Measurements from ENCODE around the gene HCFC1. TPM values are rescaled to one million over a fixed set of nuclear protein-coding genes. Genes with fewer than 3 reads are reported as not detected.

HCFC1 gene
- total and polyA plus RNA-seq, 9 of the 15 experiments (the other 6 are each of a cell fraction or from before 2014, with no cell fraction given): 2.8 to 133 (median 17.1) TPM

GRCh38 chrX:153897899-153898298 lies 73.7 kb downstream of the HCFC1 start (continued):
- TF ChIP-seq, protein P1, sequence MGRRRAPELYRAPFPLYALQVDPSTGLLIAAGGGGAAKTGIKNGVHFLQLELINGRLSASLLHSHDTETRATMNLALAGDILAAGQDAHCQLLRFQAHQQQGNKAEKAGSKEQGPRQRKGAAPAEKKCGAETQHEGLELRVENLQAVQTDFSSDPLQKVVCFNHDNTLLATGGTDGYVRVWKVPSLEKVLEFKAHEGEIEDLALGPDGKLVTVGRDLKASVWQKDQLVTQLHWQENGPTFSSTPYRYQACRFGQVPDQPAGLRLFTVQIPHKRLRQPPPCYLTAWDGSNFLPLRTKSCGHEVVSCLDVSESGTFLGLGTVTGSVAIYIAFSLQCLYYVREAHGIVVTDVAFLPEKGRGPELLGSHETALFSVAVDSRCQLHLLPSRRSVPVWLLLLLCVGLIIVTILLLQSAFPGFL (CRISPR knock-in tag; IDR thresholded peaks at IDR 0.05): no peak
- TF ChIP-seq ZNF717 (CRISPR knock-in tag; IDR thresholded peaks at IDR 0.05) (no peak), SAFB2 (IDR thresholded peaks at IDR 0.05; ENCODE audit: borderline replicate concordance, low read depth, low read length, severe bottlenecking) (no peak), CBX3 (IDR thresholded peaks at IDR 0.05; ENCODE audit: borderline replicate concordance in 1 of 2, low read length in 2 of 2) (no peak), TAF1 (IDR thresholded peaks at IDR 0.05; ENCODE audit: control insufficient read depth, extremely low read depth, insufficient read depth, low read length, severe bottlenecking) (peak; percentile 19), POLR2AphosphoS2 (IDR thresholded peaks at IDR 0.05; ENCODE audit: low read length) (no peak), MXD1 (CRISPR knock-in tag; IDR thresholded peaks at IDR 0.05; ENCODE audit: borderline replicate concordance, poor library complexity, severe bottlenecking) (no peak), RBM15 (IDR thresholded peaks at IDR 0.05; ENCODE audit: insufficient read depth, low read length) (no peak), FOXM1 (IDR thresholded peaks at IDR 0.05; ENCODE audit: low read depth) (peak; percentile 98), FOXM1 (CRISPR knock-in tag; IDR thresholded peaks at IDR 0.05; ENCODE audit: low read depth) (no peak), STAG1 (CRISPR knock-in tag; IDR thresholded peaks at IDR 0.05; ENCODE audit: borderline replicate concordance) (no peak), MEF2A (IDR thresholded peaks at IDR 0.05; ENCODE audit: control insufficient read depth, low read depth, low read length) (peak; percentile 25; the same call in 1 of the 2 replicates), BCOR (IDR thresholded peaks at IDR 0.05) (peak; percentile 86), XRCC3 (IDR thresholded peaks at IDR 0.05) (no peak), POU5F1 (IDR thresholded peaks at IDR 0.05; ENCODE audit: borderline replicate concordance, low read depth, low read length, partially characterized antibody) (no peak), CAMTA2 (CRISPR knock-in tag; conservative IDR thresholded peaks at IDR 0.05) (no peak)
- TF ChIP-seq, protein P2, sequence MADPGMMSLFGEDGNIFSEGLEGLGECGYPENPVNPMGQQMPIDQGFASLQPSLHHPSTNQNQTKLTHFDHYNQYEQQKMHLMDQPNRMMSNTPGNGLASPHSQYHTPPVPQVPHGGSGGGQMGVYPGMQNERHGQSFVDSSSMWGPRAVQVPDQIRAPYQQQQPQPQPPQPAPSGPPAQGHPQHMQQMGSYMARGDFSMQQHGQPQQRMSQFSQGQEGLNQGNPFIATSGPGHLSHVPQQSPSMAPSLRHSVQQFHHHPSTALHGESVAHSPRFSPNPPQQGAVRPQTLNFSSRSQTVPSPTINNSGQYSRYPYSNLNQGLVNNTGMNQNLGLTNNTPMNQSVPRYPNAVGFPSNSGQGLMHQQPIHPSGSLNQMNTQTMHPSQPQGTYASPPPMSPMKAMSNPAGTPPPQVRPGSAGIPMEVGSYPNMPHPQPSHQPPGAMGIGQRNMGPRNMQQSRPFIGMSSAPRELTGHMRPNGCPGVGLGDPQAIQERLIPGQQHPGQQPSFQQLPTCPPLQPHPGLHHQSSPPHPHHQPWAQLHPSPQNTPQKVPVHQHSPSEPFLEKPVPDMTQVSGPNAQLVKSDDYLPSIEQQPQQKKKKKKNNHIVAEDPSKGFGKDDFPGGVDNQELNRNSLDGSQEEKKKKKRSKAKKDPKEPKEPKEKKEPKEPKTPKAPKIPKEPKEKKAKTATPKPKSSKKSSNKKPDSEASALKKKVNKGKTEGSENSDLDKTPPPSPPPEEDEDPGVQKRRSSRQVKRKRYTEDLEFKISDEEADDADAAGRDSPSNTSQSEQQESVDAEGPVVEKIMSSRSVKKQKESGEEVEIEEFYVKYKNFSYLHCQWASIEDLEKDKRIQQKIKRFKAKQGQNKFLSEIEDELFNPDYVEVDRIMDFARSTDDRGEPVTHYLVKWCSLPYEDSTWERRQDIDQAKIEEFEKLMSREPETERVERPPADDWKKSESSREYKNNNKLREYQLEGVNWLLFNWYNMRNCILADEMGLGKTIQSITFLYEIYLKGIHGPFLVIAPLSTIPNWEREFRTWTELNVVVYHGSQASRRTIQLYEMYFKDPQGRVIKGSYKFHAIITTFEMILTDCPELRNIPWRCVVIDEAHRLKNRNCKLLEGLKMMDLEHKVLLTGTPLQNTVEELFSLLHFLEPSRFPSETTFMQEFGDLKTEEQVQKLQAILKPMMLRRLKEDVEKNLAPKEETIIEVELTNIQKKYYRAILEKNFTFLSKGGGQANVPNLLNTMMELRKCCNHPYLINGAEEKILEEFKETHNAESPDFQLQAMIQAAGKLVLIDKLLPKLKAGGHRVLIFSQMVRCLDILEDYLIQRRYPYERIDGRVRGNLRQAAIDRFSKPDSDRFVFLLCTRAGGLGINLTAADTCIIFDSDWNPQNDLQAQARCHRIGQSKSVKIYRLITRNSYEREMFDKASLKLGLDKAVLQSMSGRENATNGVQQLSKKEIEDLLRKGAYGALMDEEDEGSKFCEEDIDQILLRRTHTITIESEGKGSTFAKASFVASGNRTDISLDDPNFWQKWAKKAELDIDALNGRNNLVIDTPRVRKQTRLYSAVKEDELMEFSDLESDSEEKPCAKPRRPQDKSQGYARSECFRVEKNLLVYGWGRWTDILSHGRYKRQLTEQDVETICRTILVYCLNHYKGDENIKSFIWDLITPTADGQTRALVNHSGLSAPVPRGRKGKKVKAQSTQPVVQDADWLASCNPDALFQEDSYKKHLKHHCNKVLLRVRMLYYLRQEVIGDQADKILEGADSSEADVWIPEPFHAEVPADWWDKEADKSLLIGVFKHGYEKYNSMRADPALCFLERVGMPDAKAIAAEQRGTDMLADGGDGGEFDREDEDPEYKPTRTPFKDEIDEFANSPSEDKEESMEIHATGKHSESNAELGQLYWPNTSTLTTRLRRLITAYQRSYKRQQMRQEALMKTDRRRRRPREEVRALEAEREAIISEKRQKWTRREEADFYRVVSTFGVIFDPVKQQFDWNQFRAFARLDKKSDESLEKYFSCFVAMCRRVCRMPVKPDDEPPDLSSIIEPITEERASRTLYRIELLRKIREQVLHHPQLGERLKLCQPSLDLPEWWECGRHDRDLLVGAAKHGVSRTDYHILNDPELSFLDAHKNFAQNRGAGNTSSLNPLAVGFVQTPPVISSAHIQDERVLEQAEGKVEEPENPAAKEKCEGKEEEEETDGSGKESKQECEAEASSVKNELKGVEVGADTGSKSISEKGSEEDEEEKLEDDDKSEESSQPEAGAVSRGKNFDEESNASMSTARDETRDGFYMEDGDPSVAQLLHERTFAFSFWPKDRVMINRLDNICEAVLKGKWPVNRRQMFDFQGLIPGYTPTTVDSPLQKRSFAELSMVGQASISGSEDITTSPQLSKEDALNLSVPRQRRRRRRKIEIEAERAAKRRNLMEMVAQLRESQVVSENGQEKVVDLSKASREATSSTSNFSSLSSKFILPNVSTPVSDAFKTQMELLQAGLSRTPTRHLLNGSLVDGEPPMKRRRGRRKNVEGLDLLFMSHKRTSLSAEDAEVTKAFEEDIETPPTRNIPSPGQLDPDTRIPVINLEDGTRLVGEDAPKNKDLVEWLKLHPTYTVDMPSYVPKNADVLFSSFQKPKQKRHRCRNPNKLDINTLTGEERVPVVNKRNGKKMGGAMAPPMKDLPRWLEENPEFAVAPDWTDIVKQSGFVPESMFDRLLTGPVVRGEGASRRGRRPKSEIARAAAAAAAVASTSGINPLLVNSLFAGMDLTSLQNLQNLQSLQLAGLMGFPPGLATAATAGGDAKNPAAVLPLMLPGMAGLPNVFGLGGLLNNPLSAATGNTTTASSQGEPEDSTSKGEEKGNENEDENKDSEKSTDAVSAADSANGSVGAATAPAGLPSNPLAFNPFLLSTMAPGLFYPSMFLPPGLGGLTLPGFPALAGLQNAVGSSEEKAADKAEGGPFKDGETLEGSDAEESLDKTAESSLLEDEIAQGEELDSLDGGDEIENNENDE (IDR thresholded peaks at IDR 0.05; ENCODE audit: low read depth, low read length): no peak
